ENCODE results near the gene GKAP1.
A peak's percentile ranks its signal among the peaks of the same experiment; 100 is the strongest.
"Not testable (repeated sequence)": the region's sequence is repeated elsewhere in the genome, so short reads cannot be mapped to it uniquely, and the experiment has no call there.

The GKAP1 gene

DNA sequence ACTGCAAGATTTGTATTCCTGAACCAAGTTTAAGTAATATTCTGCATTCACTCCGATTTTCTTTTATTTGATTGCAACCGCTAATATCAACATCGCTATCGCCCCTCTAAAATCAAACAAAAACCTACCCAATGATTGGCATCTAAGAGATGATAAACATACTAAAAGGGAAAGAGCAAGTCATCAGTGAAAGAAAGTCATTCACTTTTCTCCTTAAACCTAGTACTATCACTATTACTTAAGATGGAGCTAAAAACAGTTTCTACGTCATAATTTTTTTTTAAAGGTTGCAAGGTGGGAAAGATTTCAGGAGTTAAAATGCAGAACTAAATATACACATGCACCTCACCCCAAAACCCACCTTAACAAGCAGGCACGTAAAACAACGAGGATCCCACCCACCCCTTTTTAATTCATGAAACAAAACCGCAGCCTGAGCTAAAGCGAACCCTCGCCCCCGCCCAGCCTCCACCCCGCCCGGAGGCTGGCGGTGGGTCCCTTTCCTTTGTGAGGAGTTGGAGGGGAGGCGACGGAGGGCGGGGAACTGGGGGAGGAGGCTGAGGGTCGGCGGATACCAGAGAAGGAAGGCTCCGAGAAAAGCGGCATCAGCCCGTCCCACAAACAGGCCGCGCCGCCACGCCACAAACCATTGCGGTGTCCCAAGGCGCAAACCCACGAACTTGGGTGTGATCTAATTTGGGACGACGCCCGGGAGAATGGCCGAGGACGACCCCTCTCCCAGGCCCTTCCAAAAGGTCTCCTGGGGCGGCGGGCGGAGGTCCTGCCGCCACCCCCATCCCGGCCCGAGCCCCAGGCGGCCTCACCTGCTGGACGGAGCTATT is 110.7 kb downstream of the GKAP1 start:
- Histone ChIP-seq H3K27ac (ENCODE audit: low read length) (peak overlapping the region; percentile 96), H3K4me1 (ENCODE audit: control insufficient read depth, insufficient read depth, low read length) (peaks cover 3% of the 10 kb centered on the region), H3K9ac (ENCODE audit: low read length in 2 of 2) (peak overlapping the region; percentile 95 to 98)

DNA sequence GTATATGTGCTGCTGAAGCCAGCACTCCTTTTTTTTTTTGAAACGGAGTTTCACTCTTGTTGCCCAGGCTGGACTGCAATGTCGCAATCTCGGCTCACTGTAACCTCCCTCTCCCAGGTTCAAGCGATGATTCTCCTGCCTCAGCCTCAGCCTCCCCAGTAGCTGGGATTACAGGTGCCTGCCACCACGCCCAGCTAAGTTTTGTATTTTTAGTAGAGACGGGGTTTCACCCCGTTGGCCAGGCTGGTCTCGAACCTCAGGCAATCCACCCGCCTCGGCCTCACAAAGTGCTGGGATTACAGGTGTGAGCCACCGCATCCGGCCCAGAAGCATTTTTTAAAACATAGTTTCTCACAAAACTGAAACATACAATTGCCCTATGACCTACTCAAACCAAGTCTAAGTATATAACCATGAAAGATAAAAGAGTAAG is 112.3 kb downstream of the GKAP1 start:
- H3K9ac ChIP-seq (ENCODE audit: low read length in 2 of 2); H3K36me3 ChIP-seq (ENCODE audit: control insufficient read depth in 2 of 2, insufficient read depth in 2 of 2, low read length in 2 of 2); H3K27ac ChIP-seq (ENCODE audit: low read length); H3K4me1 ChIP-seq (ENCODE audit: control insufficient read depth, insufficient read depth, low read length); H3K4me3 ChIP-seq (ENCODE audit: low read length in 2 of 2); H3K9me3 ChIP-seq (ENCODE audit: control insufficient read depth in 2 of 2, low read length in 2 of 2); H3K27me3 ChIP-seq (ENCODE audit: control insufficient read depth in 1 of 2, insufficient read depth in 2 of 2, low read length in 2 of 2): not testable (repeated sequence)

More for the DNA sequence above, 110.7 kb downstream of the GKAP1 start:
- Histone ChIP-seq H3K4me3 (ENCODE audit: low read length in 2 of 2) (peak overlapping the region; percentile 87 to 96), H3K36me3 (ENCODE audit: control insufficient read depth in 2 of 2, insufficient read depth in 2 of 2, low read length in 2 of 2) (no peaks in the 10 kb centered on the region), H3K9me3 (ENCODE audit: control insufficient read depth in 2 of 2, low read length in 2 of 2) (no peaks in the 10 kb centered on the region), H3K27me3 (ENCODE audit: control insufficient read depth in 1 of 2, insufficient read depth in 2 of 2, low read length in 2 of 2) (no peaks in the 10 kb centered on the region)

DNA sequence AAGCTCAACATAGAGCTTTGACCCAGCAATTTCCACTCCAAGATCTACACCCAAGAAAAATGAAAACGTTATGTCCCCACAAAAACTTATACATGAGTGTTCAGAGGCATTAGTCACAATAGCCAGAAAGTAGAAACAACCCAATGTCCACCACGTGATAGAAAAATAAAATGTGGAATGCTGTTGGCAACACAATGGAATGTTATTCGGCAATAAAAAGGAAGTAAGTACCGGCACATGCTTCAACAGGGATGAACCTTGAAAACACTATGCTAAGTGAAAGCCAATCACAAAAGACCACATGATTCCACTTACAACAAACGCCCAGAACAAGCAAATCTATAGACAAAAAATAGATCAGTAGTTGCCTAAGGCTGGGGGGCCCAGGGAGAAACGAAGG is 115.8 kb downstream of the GKAP1 start:
- Histone ChIP-seq H3K4me3 (ENCODE audit: low read length in 2 of 2) (no peak overlapping the region), H3K9ac (ENCODE audit: low read length in 2 of 2) (no peak overlapping the region), H3K36me3 (ENCODE audit: control insufficient read depth in 2 of 2, insufficient read depth in 2 of 2, low read length in 2 of 2) (no peaks in the 10 kb centered on the region), H3K9me3 (ENCODE audit: control insufficient read depth in 2 of 2, low read length in 2 of 2) (no peaks in the 10 kb centered on the region), H3K27ac (ENCODE audit: low read length) (no peak overlapping the region), H3K4me1 (ENCODE audit: control insufficient read depth, insufficient read depth, low read length) (no peaks in the 10 kb centered on the region), H3K27me3 (ENCODE audit: control insufficient read depth in 1 of 2, insufficient read depth in 2 of 2, low read length in 2 of 2) (no peaks in the 10 kb centered on the region)

DNA sequence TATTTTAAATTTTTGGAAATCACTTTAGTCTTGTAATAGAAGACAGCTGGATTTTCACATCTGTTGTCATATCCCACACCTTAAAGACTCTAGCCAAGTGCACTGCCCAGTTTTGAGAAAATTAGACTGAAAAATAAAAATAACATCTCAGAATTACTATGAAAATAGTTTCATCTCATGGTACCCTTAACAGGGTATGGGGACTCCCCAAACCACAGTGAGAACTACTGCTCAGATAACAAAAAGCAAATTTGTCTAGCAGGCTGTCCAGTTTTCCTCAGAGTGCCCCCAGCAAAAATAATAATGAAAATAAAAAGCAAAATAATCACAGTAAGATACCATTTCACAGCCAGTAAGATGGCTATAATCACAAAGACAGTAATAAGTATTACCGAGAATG is 116.3 kb downstream of the GKAP1 start:
- Histone ChIP-seq H3K4me3 (ENCODE audit: low read length in 2 of 2) (no peak overlapping the region), H3K9me3 (ENCODE audit: control insufficient read depth in 2 of 2, low read length in 2 of 2) (no peaks in the 10 kb centered on the region), H3K27ac (ENCODE audit: low read length) (no peak overlapping the region), H3K9ac (ENCODE audit: low read length in 2 of 2) (no peak overlapping the region), H3K4me1 (ENCODE audit: control insufficient read depth, insufficient read depth, low read length) (no peaks in the 10 kb centered on the region), H3K36me3 (ENCODE audit: control insufficient read depth in 2 of 2, insufficient read depth in 2 of 2, low read length in 2 of 2) (no peaks in the 10 kb centered on the region), H3K27me3 (ENCODE audit: control insufficient read depth in 1 of 2, insufficient read depth in 2 of 2, low read length in 2 of 2) (no peaks in the 10 kb centered on the region)

DNA sequence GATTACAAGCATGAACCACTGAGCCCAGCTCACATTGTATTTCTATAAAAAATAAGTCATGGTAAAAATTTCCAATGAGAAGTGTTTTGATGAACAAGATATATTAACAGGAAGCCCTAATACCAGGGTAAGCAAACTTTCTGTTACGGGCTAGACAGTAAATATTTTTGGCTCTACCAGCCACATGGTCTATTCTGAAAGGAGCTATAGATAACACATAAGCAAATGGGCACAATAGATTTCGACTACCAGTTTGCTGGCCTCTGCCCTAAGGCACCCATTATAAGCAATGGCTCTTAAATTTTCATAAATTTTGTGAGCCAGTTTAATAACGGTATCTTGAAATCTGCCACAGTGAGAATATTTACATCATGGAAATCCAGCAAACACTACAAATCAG is 118.0 kb downstream of the GKAP1 start:
- no peaks in the 10 kb centered on the region for H3K36me3 ChIP-seq (ENCODE audit: control insufficient read depth in 2 of 2, insufficient read depth in 2 of 2, low read length in 2 of 2)
- H3K9me3 ChIP-seq (ENCODE audit: control insufficient read depth in 2 of 2, low read length in 2 of 2): no peaks in the 10 kb centered on the region
- no peak overlapping the region for H3K9ac ChIP-seq (ENCODE audit: low read length in 2 of 2)
- H3K4me1 ChIP-seq (ENCODE audit: control insufficient read depth, insufficient read depth, low read length): no peaks in the 10 kb centered on the region
- no peaks in the 10 kb centered on the region for H3K27me3 ChIP-seq (ENCODE audit: control insufficient read depth in 1 of 2, insufficient read depth in 2 of 2, low read length in 2 of 2)
- no peak overlapping the region for H3K4me3 ChIP-seq (ENCODE audit: low read length in 2 of 2)
- H3K27ac ChIP-seq (ENCODE audit: low read length): no peak overlapping the region

DNA sequence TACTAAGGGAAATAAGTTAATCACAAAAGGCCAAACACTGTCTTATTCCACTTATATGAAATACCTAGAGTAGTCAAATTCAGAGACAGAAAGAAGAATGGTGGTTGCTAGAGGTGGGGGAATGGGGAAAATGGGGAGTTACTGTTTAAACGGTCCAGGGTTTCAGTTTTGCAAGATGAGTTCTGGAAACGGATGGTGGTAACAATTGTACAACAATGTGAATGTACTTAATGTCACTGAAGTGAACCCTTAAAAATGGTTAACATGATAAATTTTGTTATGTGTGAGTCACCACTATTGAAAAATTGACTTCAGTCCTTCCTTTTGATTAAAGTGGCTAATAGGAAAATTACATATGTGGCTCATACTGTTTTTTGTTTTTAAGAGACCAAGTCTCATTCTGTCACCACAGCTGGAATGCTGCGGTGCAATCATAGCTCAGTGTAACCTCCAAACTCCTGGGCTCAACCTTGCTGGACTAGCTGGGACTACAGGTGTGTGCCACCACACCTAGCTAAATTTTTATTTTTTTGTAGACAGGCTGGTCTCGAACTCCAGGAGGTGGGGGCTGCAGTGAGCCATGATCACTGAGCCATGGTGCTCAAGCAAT is 118.5 kb downstream of the GKAP1 start:
- H3K4me1 ChIP-seq (ENCODE audit: control insufficient read depth, insufficient read depth, low read length): no peaks in the 10 kb centered on the region

DNA sequence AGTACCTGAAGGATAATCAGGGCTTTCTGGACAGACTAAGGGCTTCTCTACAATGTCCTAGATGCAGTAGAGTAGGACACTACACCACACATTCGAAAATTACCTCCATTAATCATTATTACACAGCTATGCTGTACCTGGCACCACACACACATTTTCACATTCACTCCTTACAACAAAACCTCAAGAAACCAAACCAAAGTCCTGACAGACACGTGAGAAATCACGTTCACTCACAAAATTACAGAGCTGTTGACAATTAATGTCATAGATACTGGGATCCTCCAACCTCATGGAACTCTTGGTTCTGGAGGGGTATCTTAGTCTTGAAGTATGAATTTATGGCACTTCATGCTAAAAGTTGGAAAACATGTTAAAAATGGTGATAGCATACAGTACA is 126.1 kb downstream of the GKAP1 start:
- H3K27ac ChIP-seq (ENCODE audit: low read length): no peak overlapping the region
- no peak overlapping the region for H3K4me3 ChIP-seq (ENCODE audit: low read length in 2 of 2)
- H3K36me3 ChIP-seq (ENCODE audit: control insufficient read depth in 2 of 2, insufficient read depth in 2 of 2, low read length in 2 of 2): no peaks in the 10 kb centered on the region
- no peaks in the 10 kb centered on the region for H3K27me3 ChIP-seq (ENCODE audit: control insufficient read depth in 1 of 2, insufficient read depth in 2 of 2, low read length in 2 of 2)
- no peaks in the 10 kb centered on the region for H3K4me1 ChIP-seq (ENCODE audit: control insufficient read depth, insufficient read depth, low read length)
- no peak overlapping the region for H3K9ac ChIP-seq (ENCODE audit: low read length in 2 of 2)
- H3K9me3 ChIP-seq (ENCODE audit: control insufficient read depth in 2 of 2, low read length in 2 of 2): no peaks in the 10 kb centered on the region

More for the DNA sequence above, 118.5 kb downstream of the GKAP1 start:
- no peak overlapping the region for H3K9ac ChIP-seq (ENCODE audit: low read length in 2 of 2)
- no peak overlapping the region for H3K4me3 ChIP-seq (ENCODE audit: low read length in 2 of 2)
- H3K27me3 ChIP-seq (ENCODE audit: control insufficient read depth in 1 of 2, insufficient read depth in 2 of 2, low read length in 2 of 2): no peaks in the 10 kb centered on the region
- H3K27ac ChIP-seq (ENCODE audit: low read length): no peak overlapping the region
- no peaks in the 10 kb centered on the region for H3K9me3 ChIP-seq (ENCODE audit: control insufficient read depth in 2 of 2, low read length in 2 of 2)
- no peaks in the 10 kb centered on the region for H3K36me3 ChIP-seq (ENCODE audit: control insufficient read depth in 2 of 2, insufficient read depth in 2 of 2, low read length in 2 of 2)
